Neural cell (in vitro differentiated cells): ENCODE results near the gene CMYA5. TPM values are rescaled to one million over a fixed set of nuclear protein-coding genes. Genes with fewer than 3 reads are reported as not detected.

Source experiments
- H2AFZ ChIP-seq: fragments of 200-600, 300-800 bp; sonication (generic), shearing (Covaris generic); 2 replicates; pipeline ENCODE4 v1.6.0; 2014; ENCODE audit warnings: low read depth, mild to moderate bottlenecking, antibody characterized with exemption, low read length, moderate library complexity
- H3F3A ChIP-seq: fragments of 200-600 bp; shearing (Covaris generic); 2 replicates; pipeline ENCODE4 v1.6.1; 2016; ENCODE audit warnings: mild to moderate bottlenecking, moderate library complexity, mixed read lengths, antibody characterized with exemption, low read length; ENCODE audit not compliant: insufficient read depth, poor library complexity, severe bottlenecking
- H3K27ac ChIP-seq: fragments of 200-600, 300-800 bp; sonication (generic), shearing (Covaris generic); 2 replicates; pipeline ENCODE4 v1.5.1; 2014; ENCODE audit warnings: mild to moderate bottlenecking, low read length, moderate library complexity
- H3K27me3 ChIP-seq: fragments of 300-800, 200-600 bp; sonication (generic), shearing (Covaris generic); 2 replicates; pipeline ENCODE4 v1.6.0; 2014; ENCODE audit warnings: mild to moderate bottlenecking, low read depth, low read length, moderate library complexity; ENCODE audit not compliant: insufficient read depth
- H3K36me3 ChIP-seq: fragments of 300-800, 200-600 bp; sonication (generic), shearing (Covaris generic); 2 replicates; pipeline ENCODE4 v1.5.1; 2014; ENCODE audit warnings: mild to moderate bottlenecking, antibody characterized with exemption, low read length, moderate library complexity; ENCODE audit not compliant: insufficient read depth
- H3K4me2 ChIP-seq: fragments of 300-800, 200-600 bp; sonication (generic), shearing (Covaris generic); 2 replicates; pipeline ENCODE4 v1.6.0; 2014; ENCODE audit warnings: mild to moderate bottlenecking, low read length
- H3K4me3 ChIP-seq: fragments of 300-800, 200-600 bp; sonication (generic), shearing (Covaris generic); 2 replicates; pipeline ENCODE4 v1.5.1; 2014; ENCODE audit warnings: mild to moderate bottlenecking, low read length, moderate library complexity
- H3K79me2 ChIP-seq: fragments of 200-600 bp; shearing (Covaris generic); replicated peaks from 2 replicates; pipeline ENCODE4 v1.6.0; 2014; ENCODE audit warnings: mild to moderate bottlenecking, low read length, moderate library complexity; ENCODE audit not compliant: insufficient read depth
- H3K9ac ChIP-seq: fragments of 300-800, 200-600 bp; sonication (generic), shearing (Covaris generic); 2 replicates; pipeline ENCODE4 v1.6.1; 2016; ENCODE audit warnings: mild to moderate bottlenecking, low read length, mixed read lengths
- H3K9me2 ChIP-seq: fragments of 200-600 bp; shearing (Covaris generic); 2 replicates; pipeline ENCODE4 v1.6.1; 2016; ENCODE audit warnings: mild to moderate bottlenecking, low read length, mixed read lengths; ENCODE audit not compliant: insufficient read depth
- H3K9me3 ChIP-seq: fragments of 200-600, 300-800 bp; sonication (generic), shearing (Covaris generic); 2 replicates; pipeline ENCODE4 v1.6.1; 2016; ENCODE audit warnings: mild to moderate bottlenecking, mixed run types, low read length, moderate library complexity, mixed read lengths
- H4K20me1 ChIP-seq: fragments of 200-600 bp; shearing (Covaris generic); 2 replicates; pipeline ENCODE4 v1.6.1; 2016; ENCODE audit warnings: mild to moderate bottlenecking, mixed run types; ENCODE audit not compliant: insufficient read depth
- EP300 ChIP-seq: fragments of 450-650 bp; conservative IDR thresholded peaks from 2 replicates; pipeline ENCODE4 v1.6.1; 2014; ENCODE audit warnings: antibody characterized with exemption, mild to moderate bottlenecking, moderate library complexity; ENCODE audit not compliant: poor library complexity, severe bottlenecking
- EZH2 ChIP-seq: fragments of 200-600, 300-800 bp; shearing (Covaris generic), sonication (generic); IDR thresholded peaks from 2 replicates; pipeline ENCODE4 v1.6.1; 2014; ENCODE audit warnings: antibody characterized with exemption, low read length, borderline replicate concordance, mild to moderate bottlenecking; ENCODE audit not compliant: insufficient read depth, poor library complexity, severe bottlenecking
- MXI1 ChIP-seq: fragments of 450-650 bp; conservative IDR thresholded peaks from 2 replicates; pipeline ENCODE4 v1.6.1; 2014; ENCODE audit warnings: antibody characterized with exemption, mild to moderate bottlenecking; ENCODE audit not compliant: poor library complexity, severe bottlenecking
- POLR2AphosphoS5 ChIP-seq: IDR thresholded peaks from 2 replicates; pipeline ENCODE4 v1.6.1; 2012
- RAD21 ChIP-seq: fragments of 450-650 bp; conservative IDR thresholded peaks from 2 replicates; pipeline ENCODE4 v1.6.1; 2014; ENCODE audit warnings: antibody characterized with exemption, mild to moderate bottlenecking, moderate library complexity
- SMC3 ChIP-seq: fragments of 450-650 bp; conservative IDR thresholded peaks from 2 replicates; pipeline ENCODE4 v1.6.1; 2014; ENCODE audit warnings: antibody characterized with exemption, mild to moderate bottlenecking, moderate library complexity; ENCODE audit not compliant: poor library complexity
- TAF1 ChIP-seq: IDR thresholded peaks from 2 replicates; pipeline ENCODE4 v1.6.1; 2012; ENCODE audit warnings: low read depth
- polyA plus RNA-seq: library from polyadenylated mRNA; depleted of rRNA; stranded (reverse); fragments of >200 nt; gene quantifications from 2 replicates; pipeline ENCODE4 v1.2.3, GENCODE V29; 2014
- TF ChIP-seq, protein P1 (sequence below): fragments of 450-650 bp; IDR thresholded peaks from 2 replicates; pipeline ENCODE4 v1.5.1; 2014; ENCODE audit warnings: antibody characterized with exemption, mild to moderate bottlenecking, moderate library complexity; ENCODE audit not compliant: poor library complexity, severe bottlenecking
- TF ChIP-seq, protein P2 (sequence below): IDR thresholded peaks from 2 replicates; pipeline ENCODE4 v1.6.1; 2012; ENCODE audit warnings: borderline replicate concordance

Gene CMYA5
- polyA plus RNA-seq, 1 donor from 2014 or later = 0.30 TPM

DNA sequence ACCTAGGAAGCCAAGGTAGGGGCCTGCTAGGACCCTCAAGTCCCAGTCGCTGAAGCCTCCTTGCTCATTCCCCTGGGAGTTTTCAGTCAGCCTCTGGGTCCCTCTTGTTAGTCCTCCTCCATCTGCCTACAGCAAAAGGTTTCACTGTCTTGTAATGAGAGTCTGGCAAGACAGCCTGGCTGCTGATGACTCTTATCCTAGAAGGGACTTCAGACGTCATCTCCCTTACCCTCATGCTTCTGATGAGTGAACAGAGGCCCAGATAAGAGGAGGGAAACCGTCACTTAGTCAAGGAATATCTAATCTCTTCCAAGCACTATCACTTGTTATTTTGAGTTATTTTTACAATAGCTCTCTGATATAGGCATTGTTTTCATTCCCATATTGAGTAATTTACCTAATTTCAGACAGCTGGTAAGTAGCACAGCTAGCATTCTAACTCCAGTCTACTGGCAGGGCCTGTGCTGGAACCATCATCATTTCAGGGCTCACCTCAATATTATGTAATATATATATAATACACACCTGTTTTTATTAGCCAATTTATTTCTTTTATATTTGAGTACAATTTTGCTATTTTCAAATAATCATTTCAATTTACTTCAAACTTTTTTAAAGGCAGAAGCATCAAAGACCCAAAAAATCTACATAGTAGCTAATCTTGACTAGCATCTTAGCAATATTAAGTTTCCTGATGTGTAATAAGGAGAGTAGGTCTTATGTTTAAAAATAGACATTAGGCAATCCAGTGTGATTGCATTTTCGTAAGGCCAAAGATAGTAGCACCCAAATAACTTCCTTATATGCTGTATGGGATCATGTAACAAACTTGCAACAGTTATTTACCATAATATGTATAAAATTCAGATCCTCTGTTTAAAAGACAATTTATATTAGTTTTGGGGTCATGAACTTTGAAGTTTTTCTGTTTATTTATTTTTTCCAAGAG is 7.9 kb downstream of the CMYA5 start:
- no peak overlapping the region for H3K27ac ChIP-seq
- no peaks in the 10 kb centered on the region for H3K36me3 ChIP-seq
- no peak overlapping the region for H3K4me2 ChIP-seq
- no peak overlapping the region for H2AFZ ChIP-seq
- TF ChIP-seq POLR2AphosphoS5 (no peak), EP300 (no peak), EZH2 (no peak), TAF1 (no peak), SMC3 (no peak), RAD21 (no peak), MXI1 (no peak)
- TF ChIP-seq, protein P1, sequence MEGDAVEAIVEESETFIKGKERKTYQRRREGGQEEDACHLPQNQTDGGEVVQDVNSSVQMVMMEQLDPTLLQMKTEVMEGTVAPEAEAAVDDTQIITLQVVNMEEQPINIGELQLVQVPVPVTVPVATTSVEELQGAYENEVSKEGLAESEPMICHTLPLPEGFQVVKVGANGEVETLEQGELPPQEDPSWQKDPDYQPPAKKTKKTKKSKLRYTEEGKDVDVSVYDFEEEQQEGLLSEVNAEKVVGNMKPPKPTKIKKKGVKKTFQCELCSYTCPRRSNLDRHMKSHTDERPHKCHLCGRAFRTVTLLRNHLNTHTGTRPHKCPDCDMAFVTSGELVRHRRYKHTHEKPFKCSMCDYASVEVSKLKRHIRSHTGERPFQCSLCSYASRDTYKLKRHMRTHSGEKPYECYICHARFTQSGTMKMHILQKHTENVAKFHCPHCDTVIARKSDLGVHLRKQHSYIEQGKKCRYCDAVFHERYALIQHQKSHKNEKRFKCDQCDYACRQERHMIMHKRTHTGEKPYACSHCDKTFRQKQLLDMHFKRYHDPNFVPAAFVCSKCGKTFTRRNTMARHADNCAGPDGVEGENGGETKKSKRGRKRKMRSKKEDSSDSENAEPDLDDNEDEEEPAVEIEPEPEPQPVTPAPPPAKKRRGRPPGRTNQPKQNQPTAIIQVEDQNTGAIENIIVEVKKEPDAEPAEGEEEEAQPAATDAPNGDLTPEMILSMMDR = no peak
- TF ChIP-seq, protein P2, sequence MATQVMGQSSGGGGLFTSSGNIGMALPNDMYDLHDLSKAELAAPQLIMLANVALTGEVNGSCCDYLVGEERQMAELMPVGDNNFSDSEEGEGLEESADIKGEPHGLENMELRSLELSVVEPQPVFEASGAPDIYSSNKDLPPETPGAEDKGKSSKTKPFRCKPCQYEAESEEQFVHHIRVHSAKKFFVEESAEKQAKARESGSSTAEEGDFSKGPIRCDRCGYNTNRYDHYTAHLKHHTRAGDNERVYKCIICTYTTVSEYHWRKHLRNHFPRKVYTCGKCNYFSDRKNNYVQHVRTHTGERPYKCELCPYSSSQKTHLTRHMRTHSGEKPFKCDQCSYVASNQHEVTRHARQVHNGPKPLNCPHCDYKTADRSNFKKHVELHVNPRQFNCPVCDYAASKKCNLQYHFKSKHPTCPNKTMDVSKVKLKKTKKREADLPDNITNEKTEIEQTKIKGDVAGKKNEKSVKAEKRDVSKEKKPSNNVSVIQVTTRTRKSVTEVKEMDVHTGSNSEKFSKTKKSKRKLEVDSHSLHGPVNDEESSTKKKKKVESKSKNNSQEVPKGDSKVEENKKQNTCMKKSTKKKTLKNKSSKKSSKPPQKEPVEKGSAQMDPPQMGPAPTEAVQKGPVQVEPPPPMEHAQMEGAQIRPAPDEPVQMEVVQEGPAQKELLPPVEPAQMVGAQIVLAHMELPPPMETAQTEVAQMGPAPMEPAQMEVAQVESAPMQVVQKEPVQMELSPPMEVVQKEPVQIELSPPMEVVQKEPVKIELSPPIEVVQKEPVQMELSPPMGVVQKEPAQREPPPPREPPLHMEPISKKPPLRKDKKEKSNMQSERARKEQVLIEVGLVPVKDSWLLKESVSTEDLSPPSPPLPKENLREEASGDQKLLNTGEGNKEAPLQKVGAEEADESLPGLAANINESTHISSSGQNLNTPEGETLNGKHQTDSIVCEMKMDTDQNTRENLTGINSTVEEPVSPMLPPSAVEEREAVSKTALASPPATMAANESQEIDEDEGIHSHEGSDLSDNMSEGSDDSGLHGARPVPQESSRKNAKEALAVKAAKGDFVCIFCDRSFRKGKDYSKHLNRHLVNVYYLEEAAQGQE = no peak
- no peaks in the 10 kb centered on the region for H3K79me2 ChIP-seq
- no peaks in the 10 kb centered on the region for H3K9me3 ChIP-seq
- H3K9ac ChIP-seq = no peak overlapping the region
- H3K9me2 ChIP-seq = no peaks in the 10 kb centered on the region
- no peak overlapping the region for H3K4me3 ChIP-seq
- H4K20me1 ChIP-seq = no peaks in the 10 kb centered on the region
- H3K27me3 ChIP-seq = no peaks in the 10 kb centered on the region
- H3F3A ChIP-seq = no peaks in the 10 kb centered on the region

DNA sequence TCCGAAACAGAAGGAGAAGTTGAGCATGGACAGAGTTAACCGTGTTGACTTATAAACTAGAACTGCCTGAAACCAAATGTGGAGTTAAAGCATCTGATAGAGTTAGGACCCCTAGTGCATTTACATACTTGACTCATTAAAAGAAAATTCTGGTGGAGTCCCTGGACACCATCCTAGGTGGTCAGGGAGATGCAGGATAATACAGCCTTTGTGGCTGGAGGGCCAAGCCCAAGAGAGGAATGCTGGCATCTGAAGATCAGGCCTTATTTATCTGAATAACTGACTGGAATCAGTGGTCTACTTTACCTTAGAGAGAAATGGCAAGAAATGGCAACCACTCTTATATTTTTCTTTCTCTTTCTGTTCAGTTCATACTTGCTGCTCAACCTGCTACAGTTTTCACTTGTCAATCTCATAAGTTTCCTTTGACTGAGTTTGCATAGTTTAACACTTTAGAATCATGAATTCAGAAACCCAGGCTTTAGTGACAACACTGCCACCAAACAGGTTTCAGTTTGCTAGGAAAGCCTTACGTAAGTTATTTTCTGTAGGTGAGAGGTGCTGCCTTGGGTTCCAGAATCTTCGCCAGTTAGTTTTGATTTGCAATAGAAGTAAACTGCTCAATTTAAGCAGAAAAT is 10.2 kb downstream of the CMYA5 start:
- Histone ChIP-seq H3K27me3 (no peaks in the 10 kb centered on the region), H2AFZ (no peak overlapping the region), H3K36me3 (no peaks in the 10 kb centered on the region), H3K4me3 (no peak overlapping the region), H3K9me2 (no peaks in the 10 kb centered on the region), H3K9me3 (no peaks in the 10 kb centered on the region), H4K20me1 (no peaks in the 10 kb centered on the region), H3K9ac (no peak overlapping the region), H3K79me2 (no peaks in the 10 kb centered on the region), H3K27ac (no peak overlapping the region), H3K4me2 (no peak overlapping the region), H3F3A (no peaks in the 10 kb centered on the region)
- TF ChIP-seq EZH2 = no peak
- TF ChIP-seq POLR2AphosphoS5 = no peak
- TF ChIP-seq, protein P1 = no peak
- no peak for TF ChIP-seq TAF1
- no peak for TF ChIP-seq EP300
- TF ChIP-seq, protein P2 = no peak
- no peak for TF ChIP-seq SMC3
